ENCODE results near the gene YPEL2. TPM values are rescaled to one million over a fixed set of nuclear protein-coding genes. Genes with fewer than 3 reads are reported as not detected.

YPEL2 gene
- total and polyA plus RNA-seq, 2 donors (not counting 3 experiments of a cell fraction or from before 2014, with no cell fraction given), result 36.5 to 66.8 TPM

DNA sequence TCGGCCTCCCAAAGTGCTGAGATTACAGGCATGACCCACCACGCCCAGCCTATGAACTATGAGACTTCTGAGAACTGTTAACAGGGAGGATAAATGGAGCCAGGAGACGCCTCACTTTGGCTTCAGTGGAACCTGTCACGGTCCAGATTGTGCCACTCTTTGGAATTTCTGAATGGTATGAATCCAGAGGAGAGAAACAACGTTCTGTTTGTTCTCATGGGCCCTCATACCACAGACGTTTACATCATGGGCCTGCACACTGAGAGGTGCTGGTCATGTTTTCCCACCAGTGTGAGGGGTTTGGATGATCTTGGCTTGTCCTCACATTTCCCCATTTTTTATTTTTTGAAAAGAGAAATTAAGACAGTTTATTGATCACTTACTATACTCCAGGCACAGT is 90.3 kb downstream of the YPEL2 start:
- H2AFZ ChIP-seq (ENCODE audit: low read depth, low read length), result no peak overlapping the region
- no peaks in the 10 kb centered on the region for H3K9me1 ChIP-seq (replicated peaks; ENCODE audit: control insufficient read depth, extremely low read depth, insufficient read depth, low read length)
- no peaks in the 10 kb centered on the region for H4K20me1 ChIP-seq (replicated peaks; ENCODE audit: control insufficient read depth, extremely low read depth, insufficient read depth, low read length)
- H3K27me3 ChIP-seq (ENCODE audit: control insufficient read depth in 2 of 2, insufficient read depth in 2 of 2, low read length in 2 of 2), result no peaks in the 10 kb centered on the region
- ChIA-PET POLR2A (no interaction called here), CTCF (no interaction called here)
- H3K4me1 ChIP-seq (ENCODE audit: control insufficient read depth, extremely low read depth, insufficient read depth, low read length), result peaks cover 42% of the 10 kb centered on the region
- no peak overlapping the region for H3K4me2 ChIP-seq (ENCODE audit: insufficient read depth, low read length)
- DNase-seq (ENCODE audit: low read depth, low spot score) (no peak), FAIRE-seq (no peak)
- dilution Hi-C loops (cut with MboI; ENCODE audit: extremely low pct_ligation_motif_present, low sequenced_read_pairs), result no loop called here
- no peak overlapping the region for H3K4me3 ChIP-seq (replicated peaks in 1 of 3; ENCODE audit: insufficient read depth in 1 of 3, low read depth in 1 of 3, low read length in 3 of 3)
- no peak overlapping the region for H3K9ac ChIP-seq (replicated peaks; ENCODE audit: extremely low read depth, insufficient read depth, low read length)
- H3K9me3 ChIP-seq (replicated peaks; ENCODE audit: control insufficient read depth, insufficient read depth, low read length), result no peaks in the 10 kb centered on the region
- no TSS peak for BruUV-seq (replicated peaks)
- intact Hi-C loops (cut with micrococcal nuclease), result no loop called here
- TF ChIP-seq EZH2 (IDR thresholded peaks at IDR 0.05; ENCODE audit: borderline replicate concordance, low read depth, low read length, severe bottlenecking), result no peak
- TF ChIP-seq FOS (IDR thresholded peaks at IDR 0.05; ENCODE audit: borderline replicate concordance, insufficient read depth, low read length), result no peak
- no peak for TF ChIP-seq MYC (IDR thresholded peaks at IDR 0.05; ENCODE audit: low read depth, low read length)
- no peaks in the 10 kb centered on the region for H3K79me2 ChIP-seq (ENCODE audit: control insufficient read depth, insufficient read depth, low read length)
- no peaks in the 10 kb centered on the region for H3K36me3 ChIP-seq (ENCODE audit: control insufficient read depth in 2 of 2, extremely low read depth in 1 of 2, insufficient read depth in 2 of 2, low read length in 2 of 2)
- H3K27ac ChIP-seq (ENCODE audit: insufficient read depth, low read depth, low read length), result no peak overlapping the region

DNA sequence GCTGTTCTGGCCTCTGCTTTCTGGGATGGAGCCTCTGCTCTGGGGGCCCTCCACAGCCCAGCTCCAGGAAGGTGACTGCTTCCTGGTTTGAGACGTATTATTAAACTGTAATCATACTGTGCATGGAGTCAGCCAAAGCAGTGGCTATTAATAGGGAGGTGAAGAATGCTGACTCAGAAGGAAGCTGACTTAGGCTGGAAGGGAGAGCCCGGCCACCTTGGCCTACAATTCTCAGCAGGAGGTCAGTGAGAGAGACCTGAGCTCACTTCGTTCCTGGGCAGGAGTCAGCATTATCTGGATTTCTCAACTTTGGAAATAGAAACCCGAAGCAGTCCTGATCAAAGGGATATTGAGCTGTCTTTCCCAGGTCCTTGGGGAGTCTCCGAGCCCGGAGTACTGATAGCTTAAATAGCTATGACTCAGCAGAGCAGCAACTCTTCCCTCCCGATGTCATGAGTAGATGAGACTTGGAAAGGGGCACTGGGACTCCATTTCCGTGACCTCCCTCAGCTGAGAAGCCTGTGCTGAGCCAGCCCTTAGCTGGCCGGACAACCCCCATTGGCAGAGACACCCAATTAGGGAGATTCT is 91.8 kb downstream of the YPEL2 start:
- Histone ChIP-seq H3K4me3 (replicated peaks in 1 of 3; ENCODE audit: insufficient read depth in 1 of 3, low read depth in 1 of 3, low read length in 3 of 3) (no peak overlapping the region), H3K4me2 (ENCODE audit: insufficient read depth, low read length) (no peak overlapping the region), H3K9ac (replicated peaks; ENCODE audit: extremely low read depth, insufficient read depth, low read length) (no peak overlapping the region), H3K79me2 (ENCODE audit: control insufficient read depth, insufficient read depth, low read length) (no peaks in the 10 kb centered on the region), H3K4me1 (ENCODE audit: control insufficient read depth, extremely low read depth, insufficient read depth, low read length) (peaks cover 55% of the 10 kb centered on the region), H3K27ac (ENCODE audit: insufficient read depth, low read depth, low read length) (peak overlapping the region; percentile 65), H3K9me3 (replicated peaks; ENCODE audit: control insufficient read depth, insufficient read depth, low read length) (no peaks in the 10 kb centered on the region), H4K20me1 (replicated peaks; ENCODE audit: control insufficient read depth, extremely low read depth, insufficient read depth, low read length) (no peaks in the 10 kb centered on the region), H3K9me1 (replicated peaks; ENCODE audit: control insufficient read depth, extremely low read depth, insufficient read depth, low read length) (no peaks in the 10 kb centered on the region), H2AFZ (ENCODE audit: low read depth, low read length) (peak overlapping the region; percentile 62), H3K36me3 (ENCODE audit: control insufficient read depth in 2 of 2, extremely low read depth in 1 of 2, insufficient read depth in 2 of 2, low read length in 2 of 2) (no peaks in the 10 kb centered on the region), H3K27me3 (ENCODE audit: control insufficient read depth in 2 of 2, insufficient read depth in 2 of 2, low read length in 2 of 2) (no peaks in the 10 kb centered on the region)
- ChIA-PET CTCF (interaction anchor here (1.4 to 6.7 kb wide), 6 partner anchors 10 to 113 kb away, joined by 3 to 96 read pairs (median 8); no protein-coding TSS in a partner anchor), POLR2A (interaction anchor here (1.2 kb wide), 1 partner anchor 46 kb away, joined by 6 read pairs; no protein-coding TSS in a partner anchor)
- dilution Hi-C loops (cut with MboI; ENCODE audit: extremely low pct_ligation_motif_present, low sequenced_read_pairs) (no loop called here), intact Hi-C loops (cut with micrococcal nuclease) (no loop called here)
- TF ChIP-seq GATA2 (IDR thresholded peaks at IDR 0.05; ENCODE audit: insufficient read depth, insufficient read length, low read depth, low read length), result no peak
- TF ChIP-seq MAX (IDR thresholded peaks at IDR 0.05; ENCODE audit: insufficient read depth, insufficient read length), result no peak
- peak; percentile 3 for TF ChIP-seq JUN (IDR thresholded peaks at IDR 0.05; ENCODE audit: borderline replicate concordance, insufficient read depth, insufficient read length, low read depth)
- TF ChIP-seq FOS (IDR thresholded peaks at IDR 0.05; ENCODE audit: borderline replicate concordance, insufficient read depth, low read length), result peak; percentile 61
- BruUV-seq (replicated peaks), result no TSS peak
- FAIRE-seq (peak; percentile 85), DNase-seq (ENCODE audit: low read depth, low spot score) (peak; percentile 72)
